ENCODE data around the gene GATM.

GRCh38 chr15:45363334-45363733 lies 15.0 kb downstream of the GATM start:
- TF ChIP-seq CTCF (IDR thresholded peaks at IDR 0.05): no peak
- TF ChIP-seq POLR2A (IDR thresholded peaks at IDR 0.05): no peak

Data from esophagus squamous epithelium (tissue), 4 donors.